ENCODE results near the gene ZBED1.
"Not testable (repeated sequence)": the region's sequence is repeated elsewhere in the genome, so short reads cannot be mapped to it uniquely, and the experiment has no call there.

Gene ZBED1

GRCh38 chrX:2458309-2458708 is 42.5 kb downstream of the ZBED1 start:
- no peak overlapping the region for H3K27ac ChIP-seq
- CTCF ChIA-PET: no interaction called here
- no peak for DNase-seq (ENCODE audit: low spot score)
- no peak for TF ChIP-seq CTCF (conservative IDR thresholded peaks at IDR 0.05; ENCODE audit: low read depth)
- POLR2A ChIA-PET (ENCODE audit: low non-redundant PET): no interaction called here

GRCh38 chrX:2457289-2458133 is 43.3 kb downstream of the ZBED1 start:
- ChIA-PET POLR2A (ENCODE audit: low non-redundant PET) (no interaction called here), CTCF (no interaction called here)
- no peak overlapping the region for H3K27ac ChIP-seq
- no peak for TF ChIP-seq CTCF (conservative IDR thresholded peaks at IDR 0.05; ENCODE audit: low read depth)
- no peak for DNase-seq (ENCODE audit: low spot score)

GRCh38 chrX:2456091-2456490 is 44.7 kb downstream of the ZBED1 start:
- CTCF ChIA-PET; POLR2A ChIA-PET (ENCODE audit: low non-redundant PET); H3K27ac ChIP-seq; DNase-seq (ENCODE audit: low spot score): not testable (repeated sequence)

- DNase-seq (ENCODE audit: low spot score); CTCF ChIA-PET; POLR2A ChIA-PET (ENCODE audit: low non-redundant PET); H3K27ac ChIP-seq: not testable (repeated sequence)
These were observed 46.2 kb downstream of the ZBED1 start for GRCh38 chrX:2454620-2455019.

- ChIA-PET POLR2A (ENCODE audit: low non-redundant PET) (no interaction called here), CTCF (no interaction called here)
- no peak for DNase-seq (ENCODE audit: low spot score)
- H3K27ac ChIP-seq: no peak overlapping the region
- TF ChIP-seq CTCF (conservative IDR thresholded peaks at IDR 0.05; ENCODE audit: low read depth): no peak
These were observed 48.0 kb downstream of the ZBED1 start for GRCh38 chrX:2452799-2453198.

- no peak for TF ChIP-seq CTCF (conservative IDR thresholded peaks at IDR 0.05; ENCODE audit: low read depth)
- ChIA-PET POLR2A (ENCODE audit: low non-redundant PET) (no interaction called here), CTCF (no interaction called here)
- no peak for DNase-seq (ENCODE audit: low spot score)
- H3K27ac ChIP-seq: no peak overlapping the region
These were observed 48.4 kb downstream of the ZBED1 start for GRCh38 chrX:2452317-2452784.

- no peak for DNase-seq (ENCODE audit: low spot score)
- ChIA-PET CTCF (no interaction called here), POLR2A (ENCODE audit: low non-redundant PET) (no interaction called here)
- H3K27ac ChIP-seq: no peak overlapping the region
- no peak for TF ChIP-seq CTCF (conservative IDR thresholded peaks at IDR 0.05; ENCODE audit: low read depth)
These were observed 49.1 kb downstream of the ZBED1 start for GRCh38 chrX:2451501-2452316.

All from RWPE1 (cell line).